Esophagus mucosa (tissue), 1 donor: Measurements from ENCODE around the gene LRRC9. TPM values are rescaled to one million over a fixed set of nuclear protein-coding genes. Genes with fewer than 3 reads are reported as not detected.

Experiments used
- total RNA-seq: library from RNA; stranded (reverse); gene quantifications from one replicate; pipeline ENCODE4 v1.2.4, GENCODE V29; 2023
- donor health status: DM: yes; HTN: yes; CAD: no.

Gene LRRC9
- total RNA-seq, 1 donor from 2014 or later: 0.12 TPM

Other genes starting within 250 kb of the LRRC9 start
- gene RTN1, start 49.4 kb upstream of the LRRC9 start, total RNA-seq: 0.80 TPM
- 19.2 TPM for gene PCNX4, start 171.8 kb downstream of the LRRC9 start, total RNA-seq
- gene DHRS7, start 245.3 kb downstream of the LRRC9 start, total RNA-seq: 40.3 TPM